ENCODE data around the gene NBDY.

NBDY gene

GRCh38 chrX:56736219-56736618, 7.2 kb downstream of the NBDY start:
- CTCF ChIA-PET, result no interaction called here

DNA sequence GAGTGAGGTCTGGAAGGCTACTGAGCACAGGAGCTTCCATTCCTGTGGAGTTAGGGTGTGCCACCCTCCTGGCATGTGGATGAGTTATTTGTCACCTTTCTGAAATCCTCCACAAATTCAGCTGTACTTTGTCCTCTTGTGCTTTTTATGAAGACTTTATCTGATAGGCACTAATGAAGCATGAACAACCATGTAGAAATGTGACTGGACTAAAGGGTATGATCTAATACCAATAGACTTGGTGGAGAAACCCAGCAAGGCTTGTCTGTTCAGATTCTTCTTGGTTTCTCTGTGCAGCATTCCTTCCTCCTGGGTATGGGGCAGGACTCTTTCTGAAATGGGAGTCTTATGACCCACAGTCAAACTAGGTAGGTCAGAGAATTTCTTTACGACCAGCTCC, 9.6 kb downstream of the NBDY start:
- POLR2A ChIA-PET, result no interaction called here
- CTCF ChIA-PET, result no interaction called here
- no peak for DNase-seq (ENCODE audit: extremely low spot score)
- TF ChIP-seq ELF4 (IDR thresholded peaks at IDR 0.05), result no peak
- no peak for TF ChIP-seq SUZ12 (IDR thresholded peaks at IDR 0.05)
- TF ChIP-seq FOXK2 (IDR thresholded peaks at IDR 0.05), result no peak
- no peak for TF ChIP-seq L3MBTL2 (conservative IDR thresholded peaks at IDR 0.05)
- TF ChIP-seq, protein P1, sequence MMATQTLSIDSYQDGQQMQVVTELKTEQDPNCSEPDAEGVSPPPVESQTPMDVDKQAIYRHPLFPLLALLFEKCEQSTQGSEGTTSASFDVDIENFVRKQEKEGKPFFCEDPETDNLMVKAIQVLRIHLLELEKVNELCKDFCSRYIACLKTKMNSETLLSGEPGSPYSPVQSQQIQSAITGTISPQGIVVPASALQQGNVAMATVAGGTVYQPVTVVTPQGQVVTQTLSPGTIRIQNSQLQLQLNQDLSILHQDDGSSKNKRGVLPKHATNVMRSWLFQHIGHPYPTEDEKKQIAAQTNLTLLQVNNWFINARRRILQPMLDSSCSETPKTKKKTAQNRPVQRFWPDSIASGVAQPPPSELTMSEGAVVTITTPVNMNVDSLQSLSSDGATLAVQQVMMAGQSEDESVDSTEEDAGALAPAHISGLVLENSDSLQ (IDR thresholded peaks at IDR 0.05), result no peak
- no peak for TF ChIP-seq HDGF (IDR thresholded peaks at IDR 0.05; ENCODE audit: borderline replicate concordance)
- no peak for TF ChIP-seq NFRKB (IDR thresholded peaks at IDR 0.05)
- no peak for TF ChIP-seq ZNF384 (IDR thresholded peaks at IDR 0.05)
- TF ChIP-seq FOXM1 (IDR thresholded peaks at IDR 0.05; ENCODE audit: borderline replicate concordance), result no peak
- no peak for TF ChIP-seq CTBP1 (IDR thresholded peaks at IDR 0.05; ENCODE audit: borderline replicate concordance)
- TF ChIP-seq ARNT (IDR thresholded peaks at IDR 0.05), result no peak
- TF ChIP-seq FOXA1 (IDR thresholded peaks at IDR 0.05), result no peak

More at GRCh38 chrX:56736219-56736618, 7.2 kb downstream of the NBDY start:
- POLR2A ChIA-PET, result no interaction called here
- DNase-seq (ENCODE audit: extremely low spot score), result no peak
- no peak for TF ChIP-seq ZNF384 (IDR thresholded peaks at IDR 0.05)
- no peak for TF ChIP-seq SP1 (IDR thresholded peaks at IDR 0.05)
- no peak for TF ChIP-seq TARDBP (IDR thresholded peaks at IDR 0.05)
- no peak for TF ChIP-seq HDGF (IDR thresholded peaks at IDR 0.05; ENCODE audit: borderline replicate concordance)
- TF ChIP-seq L3MBTL2 (conservative IDR thresholded peaks at IDR 0.05), result no peak
- no peak for TF ChIP-seq FOXK2 (IDR thresholded peaks at IDR 0.05)
- TF ChIP-seq NFRKB (IDR thresholded peaks at IDR 0.05), result no peak
- no peak for TF ChIP-seq BHLHE40 (IDR thresholded peaks at IDR 0.05; ENCODE audit: borderline replicate concordance)
- TF ChIP-seq SUZ12 (IDR thresholded peaks at IDR 0.05), result no peak
- no peak for TF ChIP-seq ELF4 (IDR thresholded peaks at IDR 0.05)

DNA sequence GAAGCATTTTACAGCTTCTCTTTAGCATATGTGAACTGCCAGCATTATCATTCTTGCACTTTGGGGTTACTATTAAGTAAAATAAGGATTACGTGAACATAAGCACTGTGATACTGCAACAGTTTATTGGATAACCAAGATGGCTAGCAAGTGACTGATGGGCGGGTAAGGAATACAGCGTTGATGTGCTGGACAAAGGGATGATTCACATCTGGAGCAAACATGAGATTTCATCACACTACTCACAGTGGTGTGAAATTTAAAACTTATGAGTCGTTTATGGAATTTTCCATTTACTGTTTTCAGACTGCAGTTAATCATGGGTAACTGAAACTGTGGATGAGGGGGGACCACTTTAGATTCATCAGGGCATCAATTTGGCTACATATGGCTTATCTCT, 16.0 kb downstream of the NBDY start:
- ChIA-PET POLR2A (no interaction called here), CTCF (no interaction called here)
- TF ChIP-seq FOXK2 (IDR thresholded peaks at IDR 0.05) (no peak), SP1 (IDR thresholded peaks at IDR 0.05) (no peak), HDGF (IDR thresholded peaks at IDR 0.05; ENCODE audit: borderline replicate concordance) (no peak), L3MBTL2 (conservative IDR thresholded peaks at IDR 0.05) (no peak)
- DNase-seq (ENCODE audit: extremely low spot score), result no peak

GRCh38 chrX:56746996-56747395, 18.0 kb downstream of the NBDY start:
- ChIA-PET POLR2A (no interaction called here), CTCF (no interaction called here)
- DNase-seq (ENCODE audit: extremely low spot score), result no peak
- TF ChIP-seq NFRKB (IDR thresholded peaks at IDR 0.05), result no peak
- TF ChIP-seq SP1 (IDR thresholded peaks at IDR 0.05), result no peak
- no peak for TF ChIP-seq LEF1 (IDR thresholded peaks at IDR 0.05; ENCODE audit: borderline replicate concordance)
- TF ChIP-seq ZNF384 (IDR thresholded peaks at IDR 0.05), result no peak
- TF ChIP-seq FOXK2 (IDR thresholded peaks at IDR 0.05), result no peak
- no peak for TF ChIP-seq ARNT (IDR thresholded peaks at IDR 0.05)
- no peak for TF ChIP-seq TARDBP (IDR thresholded peaks at IDR 0.05)
- no peak for TF ChIP-seq L3MBTL2 (conservative IDR thresholded peaks at IDR 0.05)
- no peak for TF ChIP-seq SUZ12 (IDR thresholded peaks at IDR 0.05)
- TF ChIP-seq FOXA1 (IDR thresholded peaks at IDR 0.05), result no peak
- no peak for TF ChIP-seq CTBP1 (IDR thresholded peaks at IDR 0.05; ENCODE audit: borderline replicate concordance)
- TF ChIP-seq, protein P1 (IDR thresholded peaks at IDR 0.05), result no peak
- no peak for TF ChIP-seq ELF4 (IDR thresholded peaks at IDR 0.05)
- no peak for TF ChIP-seq BHLHE40 (IDR thresholded peaks at IDR 0.05; ENCODE audit: borderline replicate concordance)
- no peak for TF ChIP-seq FOXM1 (IDR thresholded peaks at IDR 0.05; ENCODE audit: borderline replicate concordance)

- no peak for TF ChIP-seq FOXK2 (IDR thresholded peaks at IDR 0.05)
- TF ChIP-seq ELF4 (IDR thresholded peaks at IDR 0.05), result no peak
- TF ChIP-seq FOXA1 (IDR thresholded peaks at IDR 0.05), result no peak
- TF ChIP-seq CTBP1 (IDR thresholded peaks at IDR 0.05; ENCODE audit: borderline replicate concordance), result no peak
- no peak for TF ChIP-seq L3MBTL2 (conservative IDR thresholded peaks at IDR 0.05)
- no peak for TF ChIP-seq BHLHE40 (IDR thresholded peaks at IDR 0.05; ENCODE audit: borderline replicate concordance)
- no peak for TF ChIP-seq SP1 (IDR thresholded peaks at IDR 0.05)
- no peak for TF ChIP-seq SUZ12 (IDR thresholded peaks at IDR 0.05)
- DNase-seq (ENCODE audit: extremely low spot score), result no peak
- CTCF ChIA-PET, result no interaction called here
- POLR2A ChIA-PET, result no interaction called here
Observed at GRCh38 chrX:56751071-56751470, 22.0 kb downstream of the NBDY start.

GRCh38 chrX:56757327-56757726, 28.3 kb downstream of the NBDY start:
- CTCF ChIA-PET, result no interaction called here
- DNase-seq (ENCODE audit: extremely low spot score), result no peak
- POLR2A ChIA-PET, result no interaction called here
- TF ChIP-seq FOXM1 (IDR thresholded peaks at IDR 0.05; ENCODE audit: borderline replicate concordance) (no peak), BHLHE40 (IDR thresholded peaks at IDR 0.05; ENCODE audit: borderline replicate concordance) (no peak), ARNT (IDR thresholded peaks at IDR 0.05) (no peak), FOXK2 (IDR thresholded peaks at IDR 0.05) (no peak), CTBP1 (IDR thresholded peaks at IDR 0.05; ENCODE audit: borderline replicate concordance) (no peak), LEF1 (IDR thresholded peaks at IDR 0.05; ENCODE audit: borderline replicate concordance) (no peak), ZNF384 (IDR thresholded peaks at IDR 0.05) (no peak), ELF4 (IDR thresholded peaks at IDR 0.05) (no peak), L3MBTL2 (conservative IDR thresholded peaks at IDR 0.05) (no peak)
- TF ChIP-seq, protein P1 (IDR thresholded peaks at IDR 0.05), result no peak

DNA sequence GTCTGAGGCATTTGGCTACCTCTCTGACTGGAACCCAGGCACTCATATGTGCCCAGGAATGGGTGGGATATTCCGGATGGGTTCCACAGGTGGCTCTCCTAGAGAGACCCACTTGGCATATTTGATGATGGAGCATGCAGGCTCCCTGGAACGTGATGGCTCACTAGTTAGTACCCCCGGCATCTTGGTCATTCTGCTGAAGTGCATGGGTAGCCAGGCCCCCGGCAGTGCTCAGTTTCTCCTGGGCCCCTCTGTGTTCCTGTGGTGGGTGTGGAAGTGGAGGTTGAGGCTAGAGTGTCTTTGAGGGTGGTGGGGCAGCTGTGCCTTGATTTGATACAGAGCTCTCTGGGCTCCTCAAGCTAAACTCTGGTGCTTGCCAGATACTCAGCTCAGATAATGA, 29.4 kb downstream of the NBDY start:
- ChIA-PET CTCF (no interaction called here), POLR2A (no interaction called here)
- no peak for DNase-seq (ENCODE audit: extremely low spot score)
- TF ChIP-seq ARNT (IDR thresholded peaks at IDR 0.05), result no peak
- TF ChIP-seq, protein P1 (IDR thresholded peaks at IDR 0.05), result no peak
- no peak for TF ChIP-seq HDGF (IDR thresholded peaks at IDR 0.05; ENCODE audit: borderline replicate concordance)
- TF ChIP-seq SP1 (IDR thresholded peaks at IDR 0.05), result no peak
- no peak for TF ChIP-seq SUZ12 (IDR thresholded peaks at IDR 0.05)
- TF ChIP-seq LEF1 (IDR thresholded peaks at IDR 0.05; ENCODE audit: borderline replicate concordance), result no peak
- no peak for TF ChIP-seq L3MBTL2 (conservative IDR thresholded peaks at IDR 0.05)
- TF ChIP-seq FOXK2 (IDR thresholded peaks at IDR 0.05), result no peak
- TF ChIP-seq FOXA1 (IDR thresholded peaks at IDR 0.05), result no peak
- TF ChIP-seq NFRKB (IDR thresholded peaks at IDR 0.05), result no peak
- TF ChIP-seq TARDBP (IDR thresholded peaks at IDR 0.05), result no peak
- no peak for TF ChIP-seq FOXM1 (IDR thresholded peaks at IDR 0.05; ENCODE audit: borderline replicate concordance)
- no peak for TF ChIP-seq BHLHE40 (IDR thresholded peaks at IDR 0.05; ENCODE audit: borderline replicate concordance)
- no peak for TF ChIP-seq ZNF384 (IDR thresholded peaks at IDR 0.05)
- TF ChIP-seq ELF4 (IDR thresholded peaks at IDR 0.05), result no peak

All from HEK293T (cell line).